Sciatic nerve (tissue), 2 donors: Measurements from ENCODE around the gene ZNF212. TPM values are rescaled to one million over a fixed set of nuclear protein-coding genes. Genes with fewer than 3 reads are reported as not detected.

Source experiments
- ATAC-seq: fragments of 200-7000 bp; cut with Tn5 transposase; one replicate; pipeline ENCODE4 v1.9.1; 2020; ENCODE audit warnings: mild to moderate bottlenecking, moderate library complexity
- DNase-seq: peaks from one replicate; pipeline ENCODE4 v3.0.0-alpha.2; 2020; ENCODE audit warnings: low spot score
- intact Hi-C: fragments of 100-400 bp; cut with DNase I; formaldehyde crosslinking; loops from one replicate; pipeline ENCODE4 v1.14.2; 2022
- total RNA-seq: library from RNA; stranded (reverse); fragmentation: NEBNext Ultra II Directional; extraction: Animal tissue kit (Norgen Biotek cat#: 25700); gene quantifications from one replicate; pipeline ENCODE4 v1.2.1, GENCODE V29; 2021
- donor health status: DM: no; HTN: no; CAD: no.
- donor health status: DM: no; HTN: no; CAD: no.

Gene ZNF212
- total RNA-seq = 13.2 TPM

GRCh38 chr7:149239345-149240143, at the start of gene ZNF212:
ZNF212 (plus strand) TSS chr7:149239651; CDS start chr7:149239779, 128 bp downstream.
- intact Hi-C loops = no loop called here
- ATAC-seq = peak; percentile 100
- DNase-seq = peak; percentile 92

- no peak for DNase-seq
- intact Hi-C loops = no loop called here
Observed at GRCh38 chr7:149191851-149192250, 47.6 kb upstream of the ZNF212 start.

GRCh38 chr7:149194799-149195179, 44.7 kb upstream of the ZNF212 start:
- ATAC-seq = no peak
- intact Hi-C loops = no loop called here
- no peak for DNase-seq

More at GRCh38 chr7:149191851-149192250, 47.6 kb upstream of the ZNF212 start:
- ATAC-seq = no peak

- ATAC-seq = peak; percentile 99
- intact Hi-C loops = no loop called here
Observed at GRCh38 chr7:149195180-149196150, 44.0 kb upstream of the ZNF212 start, which contains the start of gene ZNF282. ZNF282 (plus strand) TSS chr7:149195546; CDS start chr7:149195590, 44 bp downstream.

GRCh38 chr7:149196151-149196704, 43.2 kb upstream of the ZNF212 start:
- intact Hi-C loops = no loop called here
- peak; percentile 3 for ATAC-seq
- no peak for DNase-seq

More at GRCh38 chr7:149195180-149196150, 44.0 kb upstream of the ZNF212 start, which contains the start of gene ZNF282:
- peak; percentile 91 for DNase-seq

- ATAC-seq (no peak), DNase-seq (no peak)
- intact Hi-C loops = no loop called here
Observed at GRCh38 chr7:149196705-149197171, 42.7 kb upstream of the ZNF212 start.

- DNase-seq (no peak), ATAC-seq (no peak)
- intact Hi-C loops = no loop called here
Observed at GRCh38 chr7:149197675-149198074, 41.8 kb upstream of the ZNF212 start.

GRCh38 chr7:149198161-149198816, 41.2 kb upstream of the ZNF212 start:
- ATAC-seq = no peak
- intact Hi-C loops = no loop called here
- no peak for DNase-seq

GRCh38 chr7:149199234-149199995, 40.0 kb upstream of the ZNF212 start:
- no peak for DNase-seq
- intact Hi-C loops = no loop called here
- no peak for ATAC-seq

GRCh38 chr7:149202831-149203231, 36.6 kb upstream of the ZNF212 start:
- ATAC-seq (no peak), DNase-seq (no peak)
- intact Hi-C loops = no loop called here

- intact Hi-C loops = no loop called here
- DNase-seq (no peak), ATAC-seq (no peak)
Observed at GRCh38 chr7:149205690-149206381, 33.6 kb upstream of the ZNF212 start.

- ATAC-seq (no peak), DNase-seq (no peak)
- intact Hi-C loops = no loop called here
Observed at GRCh38 chr7:149207324-149208035, 32.0 kb upstream of the ZNF212 start.

- intact Hi-C loops = no loop called here
- ATAC-seq (no peak), DNase-seq (no peak)
Observed at GRCh38 chr7:149209518-149210269, 29.8 kb upstream of the ZNF212 start.

- no peak for ATAC-seq
- intact Hi-C loops = no loop called here
- no peak for DNase-seq
Observed at GRCh38 chr7:149210551-149210950, 28.9 kb upstream of the ZNF212 start.

- ATAC-seq (peak; percentile 62), DNase-seq (no peak)
- intact Hi-C loops = no loop called here
Observed at GRCh38 chr7:149214020-149214720, 25.3 kb upstream of the ZNF212 start.

GRCh38 chr7:149216402-149216801, 23.0 kb upstream of the ZNF212 start:
- no peak for ATAC-seq
- intact Hi-C loops = no loop called here
- no peak for DNase-seq
